ENCODE measurements around the gene GALNT10.

The GALNT10 gene

DNA sequence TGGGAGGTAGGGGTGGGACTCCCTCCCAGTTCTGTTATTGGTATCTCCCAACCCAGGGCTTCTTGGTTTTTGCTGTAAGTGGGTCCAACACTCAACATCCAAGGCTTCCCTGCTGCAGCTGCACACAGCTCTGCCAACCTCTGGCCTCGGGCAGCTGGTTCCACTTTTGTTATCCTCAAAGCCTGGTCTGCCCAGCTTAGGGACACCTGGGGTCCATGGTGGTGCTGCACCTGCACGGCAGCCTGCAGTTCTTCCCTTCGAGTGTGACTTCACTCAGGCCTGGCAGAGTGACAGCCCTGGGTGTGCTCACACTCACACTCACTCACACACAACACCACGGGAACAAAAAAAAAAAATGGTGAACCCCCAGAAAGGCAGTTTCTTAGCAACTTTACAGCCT lies 239.9 kb downstream of the GALNT10 start:
- Histone ChIP-seq H3K4me3 (ENCODE audit: low read length) (no peak overlapping the region), H3K27me3 (ENCODE audit: insufficient read depth, low read length) (no peaks in the 10 kb centered on the region)

DNA sequence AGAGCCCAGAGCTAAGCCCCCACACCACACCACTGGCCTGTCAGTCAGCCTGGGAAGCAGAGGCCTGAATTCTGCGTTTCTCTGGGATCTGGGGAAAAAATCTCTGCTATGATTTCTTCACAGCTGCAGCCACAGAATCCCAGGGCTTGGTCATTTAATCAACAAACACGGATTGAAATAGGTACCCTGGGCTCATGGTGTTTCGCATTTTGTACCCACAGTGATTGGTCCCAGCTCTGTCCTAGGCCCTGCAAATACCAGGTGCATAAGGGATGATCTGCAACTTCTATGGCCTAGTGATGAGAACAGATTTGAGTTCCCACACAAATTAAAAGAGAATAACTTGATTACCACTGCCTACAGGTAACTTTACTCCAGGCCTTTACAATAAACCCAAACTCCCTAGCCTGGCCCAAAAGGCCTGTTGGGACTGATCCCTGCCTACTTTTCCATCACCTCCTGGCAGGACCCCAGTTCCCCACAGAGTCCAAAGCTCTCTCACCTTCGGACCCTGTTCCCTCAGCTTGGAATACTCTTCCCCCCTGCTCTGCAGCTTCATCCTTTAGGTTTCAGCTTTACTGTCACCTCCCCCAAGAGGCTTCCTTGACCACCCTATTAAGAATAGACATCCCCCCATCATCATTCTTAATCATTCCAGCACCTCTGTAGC lies 240.6 kb downstream of the GALNT10 start:
- Histone ChIP-seq H3K9me3 (ENCODE audit: low read length) (peaks cover 3% of the 10 kb centered on the region), H3K4me3 (ENCODE audit: low read length) (no peak overlapping the region), H2AFZ (ENCODE audit: low read depth, low read length) (no peak overlapping the region), H3K36me3 (ENCODE audit: insufficient read depth, low read length) (peaks cover 11% of the 10 kb centered on the region), H3K4me1 (ENCODE audit: insufficient read depth, low read length) (no peaks in the 10 kb centered on the region), H3K27me3 (ENCODE audit: insufficient read depth, low read length) (no peaks in the 10 kb centered on the region)

More for the DNA sequence above, 239.9 kb downstream of the GALNT10 start:
- no peaks in the 10 kb centered on the region for H3K9me3 ChIP-seq (ENCODE audit: low read length)
- H3K4me1 ChIP-seq (ENCODE audit: insufficient read depth, low read length) = no peaks in the 10 kb centered on the region
- no peak overlapping the region for H2AFZ ChIP-seq (ENCODE audit: low read depth, low read length)
- peaks cover 5% of the 10 kb centered on the region for H3K36me3 ChIP-seq (ENCODE audit: insufficient read depth, low read length)

DNA sequence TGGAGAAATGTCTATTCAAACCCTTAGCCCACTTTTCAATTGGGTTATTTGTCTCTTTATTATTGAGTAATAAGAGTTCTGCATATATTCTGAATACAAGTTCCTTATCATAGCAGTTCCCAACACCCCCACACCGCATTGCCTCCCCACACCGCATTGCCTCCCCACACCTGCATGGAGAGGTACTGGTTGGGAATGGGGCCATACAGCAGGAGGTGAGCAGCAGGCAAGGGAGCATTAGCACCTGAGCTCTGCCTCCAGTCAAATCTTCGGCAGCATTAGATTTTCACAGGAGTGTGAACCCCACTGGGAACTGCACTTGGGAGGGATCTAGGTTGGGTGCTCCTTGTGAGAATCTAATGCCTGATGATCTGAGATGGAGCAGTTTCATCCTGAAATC lies 244.7 kb downstream of the GALNT10 start:
- Histone ChIP-seq H3K36me3 (ENCODE audit: insufficient read depth, low read length) (peaks cover 42% of the 10 kb centered on the region), H3K4me1 (ENCODE audit: insufficient read depth, low read length) (no peaks in the 10 kb centered on the region), H3K9me3 (ENCODE audit: low read length) (peaks cover 4% of the 10 kb centered on the region), H3K27me3 (ENCODE audit: insufficient read depth, low read length) (no peaks in the 10 kb centered on the region), H3K4me3 (ENCODE audit: low read length) (no peak overlapping the region), H2AFZ (ENCODE audit: low read depth, low read length) (no peak overlapping the region)

DNA sequence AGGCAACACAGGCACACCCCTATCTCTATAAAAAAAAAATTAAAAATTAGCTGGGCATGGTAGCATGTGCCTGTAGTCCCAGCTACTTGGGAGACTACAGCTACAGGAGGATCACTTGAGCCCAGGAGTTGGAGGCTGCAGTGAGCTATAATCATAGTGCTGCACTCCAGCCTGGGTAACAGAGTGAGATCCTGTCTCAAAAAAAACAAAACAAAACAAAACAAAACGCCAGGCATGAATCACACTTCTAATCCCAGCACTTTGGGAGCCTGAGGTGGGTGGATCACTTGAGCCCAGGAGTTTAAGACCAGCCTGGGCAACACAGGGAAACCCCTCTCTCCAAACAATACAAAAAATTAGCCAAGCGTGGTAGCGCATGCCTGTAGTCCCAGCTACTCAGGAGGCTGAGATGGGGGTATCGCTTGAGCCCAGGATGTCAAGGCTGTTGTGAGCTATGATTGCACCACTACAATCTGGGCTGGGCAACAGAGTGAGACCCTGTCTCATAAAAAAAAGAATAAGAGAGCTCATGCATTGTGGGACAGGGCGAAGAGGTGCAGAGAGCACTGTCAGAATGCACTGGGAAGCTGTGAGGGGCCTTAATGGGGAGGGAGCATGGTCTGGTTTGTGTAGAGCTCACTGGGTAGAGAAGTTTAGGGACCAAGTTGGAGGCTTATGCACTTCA lies 246.9 kb downstream of the GALNT10 start:
- Histone ChIP-seq H3K9me3 (ENCODE audit: low read length) (peaks cover 4% of the 10 kb centered on the region), H3K4me3 (ENCODE audit: low read length) (no peak overlapping the region), H3K4me1 (ENCODE audit: insufficient read depth, low read length) (no peaks in the 10 kb centered on the region), H2AFZ (ENCODE audit: low read depth, low read length) (no peak overlapping the region), H3K27me3 (ENCODE audit: insufficient read depth, low read length) (no peaks in the 10 kb centered on the region), H3K36me3 (ENCODE audit: insufficient read depth, low read length) (peaks cover 63% of the 10 kb centered on the region)

DNA sequence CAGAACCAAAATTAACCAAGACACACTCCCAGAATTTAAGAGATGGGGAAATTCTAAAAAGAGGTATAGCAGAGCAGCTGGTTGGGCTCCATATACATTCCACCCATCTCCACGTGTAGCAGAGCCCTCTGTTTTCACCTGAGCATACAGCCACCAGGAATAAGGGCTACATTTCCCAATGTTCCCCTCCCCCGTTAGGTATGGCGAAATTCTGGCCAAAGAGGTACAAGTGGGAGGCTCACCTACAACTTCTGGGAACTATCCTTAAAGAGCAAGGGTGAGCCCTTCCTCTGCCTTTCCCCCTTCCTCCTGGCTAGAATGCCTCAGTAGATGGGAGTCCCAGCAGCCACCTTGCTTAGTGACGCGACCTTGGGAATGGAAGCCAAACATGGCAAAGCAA lies 250.0 kb downstream of the GALNT10 start:
- no peak overlapping the region for H3K4me3 ChIP-seq (ENCODE audit: low read length)
- peaks cover 4% of the 10 kb centered on the region for H3K9me3 ChIP-seq (ENCODE audit: low read length)
- H2AFZ ChIP-seq (ENCODE audit: low read depth, low read length) = no peak overlapping the region
- H3K36me3 ChIP-seq (ENCODE audit: insufficient read depth, low read length) = peaks cover 61% of the 10 kb centered on the region
- peaks cover 4% of the 10 kb centered on the region for H3K4me1 ChIP-seq (ENCODE audit: insufficient read depth, low read length)
- no peaks in the 10 kb centered on the region for H3K27me3 ChIP-seq (ENCODE audit: insufficient read depth, low read length)

DNA sequence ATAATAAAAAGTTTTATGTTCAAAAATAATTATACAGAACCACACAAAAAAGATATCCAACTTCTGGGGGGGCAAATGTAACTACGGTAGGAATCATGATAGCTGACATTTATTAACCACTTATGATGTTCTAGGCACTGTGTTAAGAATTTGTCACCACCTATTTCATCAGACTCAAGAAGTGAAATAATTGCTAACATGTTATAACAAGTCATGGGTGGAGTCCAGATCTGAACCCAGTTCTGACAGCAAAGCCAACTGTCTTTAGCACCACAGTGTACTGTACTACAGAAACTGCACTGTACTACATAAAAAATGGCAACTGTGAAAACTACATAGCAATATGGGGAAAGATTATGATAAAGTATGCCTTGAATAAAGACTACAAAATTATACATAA lies 252.3 kb downstream of the GALNT10 start:
- Histone ChIP-seq H3K36me3 (ENCODE audit: insufficient read depth, low read length) (peaks cover 43% of the 10 kb centered on the region), H2AFZ (ENCODE audit: low read depth, low read length) (no peak overlapping the region), H3K27me3 (ENCODE audit: insufficient read depth, low read length) (no peaks in the 10 kb centered on the region), H3K4me3 (ENCODE audit: low read length) (no peak overlapping the region), H3K4me1 (ENCODE audit: insufficient read depth, low read length) (peaks cover 11% of the 10 kb centered on the region), H3K9me3 (ENCODE audit: low read length) (no peaks in the 10 kb centered on the region)

DNA sequence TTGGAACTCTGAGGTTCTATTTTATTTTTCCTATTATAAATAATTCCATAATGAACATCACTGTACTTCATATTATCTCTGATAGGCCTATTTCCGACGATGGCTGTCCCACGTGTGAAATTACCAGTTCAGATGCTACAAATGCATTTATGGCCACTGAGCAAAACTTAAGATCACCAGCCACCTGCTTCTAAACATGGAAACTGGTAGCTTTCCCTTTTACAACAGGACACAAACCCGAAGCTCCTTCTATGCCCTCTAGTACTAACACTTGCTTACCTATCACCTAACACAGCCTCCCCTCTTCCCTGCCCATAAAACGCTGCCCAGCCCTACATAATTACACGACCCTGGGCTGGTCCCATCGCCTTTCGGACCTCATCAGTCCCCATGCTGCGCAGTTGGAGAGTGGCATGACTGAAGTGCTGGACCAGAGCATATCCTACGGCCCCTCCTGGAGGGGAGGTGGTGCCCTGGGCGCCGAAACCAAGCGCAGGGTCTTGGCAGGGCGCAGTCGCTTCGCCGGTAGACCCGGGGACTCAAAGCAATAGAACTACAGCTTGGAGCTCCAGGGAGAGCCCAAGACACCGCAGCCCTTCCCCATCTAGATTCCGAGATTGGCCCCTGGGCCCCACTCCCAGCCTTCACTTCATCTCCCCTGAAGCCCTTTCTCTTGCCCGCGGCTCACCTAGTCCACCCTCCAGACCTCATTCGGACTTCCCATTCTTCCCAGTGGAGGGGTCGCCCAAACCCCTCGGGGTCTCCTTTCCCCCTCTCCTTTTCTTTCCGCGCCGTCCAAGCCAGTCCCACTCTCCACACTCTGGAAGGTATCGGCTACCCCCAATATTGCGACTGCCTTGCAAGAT lies 254.3 kb downstream of the GALNT10 start:
- H2AFZ ChIP-seq (ENCODE audit: low read depth, low read length) = peak overlapping the region; percentile 51
- no peaks in the 10 kb centered on the region for H3K9me3 ChIP-seq (ENCODE audit: low read length)
- H3K27me3 ChIP-seq (ENCODE audit: insufficient read depth, low read length) = no peaks in the 10 kb centered on the region
- peak overlapping the region; percentile 81 for H3K4me3 ChIP-seq (ENCODE audit: low read length)
- peaks cover 13% of the 10 kb centered on the region for H3K4me1 ChIP-seq (ENCODE audit: insufficient read depth, low read length)
- peaks cover 27% of the 10 kb centered on the region for H3K36me3 ChIP-seq (ENCODE audit: insufficient read depth, low read length)

DNA sequence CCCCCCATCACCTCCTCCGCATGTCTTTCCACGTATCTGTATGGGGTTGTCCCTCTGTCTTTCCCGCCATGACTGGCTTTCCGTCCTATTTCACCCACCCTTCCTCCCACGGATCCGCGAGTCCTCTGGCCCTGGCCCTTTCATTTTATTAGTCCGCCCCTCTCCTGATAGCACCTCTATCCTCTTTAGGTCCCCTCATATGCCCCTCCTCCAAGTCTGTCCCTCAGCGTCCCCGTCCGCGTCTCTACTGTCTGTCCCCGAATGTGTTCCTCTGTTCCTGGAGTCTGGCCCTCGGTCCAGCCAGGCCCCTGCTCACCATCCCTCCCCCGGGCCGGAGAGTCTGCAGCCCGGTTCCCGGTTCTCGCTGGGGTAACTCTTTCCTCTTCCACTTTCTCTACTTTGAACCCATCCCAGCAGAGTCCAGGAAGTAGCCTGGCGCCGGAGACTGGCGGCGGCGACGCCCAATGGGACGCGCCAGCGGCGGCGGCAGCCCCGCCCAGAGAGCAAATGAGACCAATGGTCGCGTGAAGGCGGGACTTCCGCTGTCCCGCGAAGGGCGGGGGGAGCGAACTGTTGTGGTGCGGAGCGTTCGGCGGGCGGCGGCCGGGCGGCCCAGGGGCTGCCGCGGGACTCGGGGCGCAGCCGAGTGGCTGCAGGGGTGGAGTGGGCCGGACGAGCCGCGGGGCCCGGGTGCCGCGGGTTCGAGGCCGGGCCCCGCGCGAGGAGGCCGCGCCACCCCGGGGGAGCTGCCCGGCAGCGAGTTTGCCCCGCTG lies 255.1 kb downstream of the GALNT10 start, which contains the start of gene SAP30L:
Gene SAP30L (plus strand): TSS at position 576 of the 773 bp plus-strand sequence. CDS start 608 bp downstream, outside the sequence.
- Histone ChIP-seq H2AFZ (ENCODE audit: low read depth, low read length) (peak within 1 kb of the TSS; percentile 77), H3K4me3 (ENCODE audit: low read length) (peak within 1 kb of the TSS; percentile 81), H3K27me3 (ENCODE audit: insufficient read depth, low read length) (no peaks in the 10 kb centered on the region), H3K4me1 (ENCODE audit: insufficient read depth, low read length) (peaks cover 13% of the 10 kb centered on the region), H3K36me3 (ENCODE audit: insufficient read depth, low read length) (peaks cover 21% of the 10 kb centered on the region), H3K9me3 (ENCODE audit: low read length) (no peaks in the 10 kb centered on the region)

DNA sequence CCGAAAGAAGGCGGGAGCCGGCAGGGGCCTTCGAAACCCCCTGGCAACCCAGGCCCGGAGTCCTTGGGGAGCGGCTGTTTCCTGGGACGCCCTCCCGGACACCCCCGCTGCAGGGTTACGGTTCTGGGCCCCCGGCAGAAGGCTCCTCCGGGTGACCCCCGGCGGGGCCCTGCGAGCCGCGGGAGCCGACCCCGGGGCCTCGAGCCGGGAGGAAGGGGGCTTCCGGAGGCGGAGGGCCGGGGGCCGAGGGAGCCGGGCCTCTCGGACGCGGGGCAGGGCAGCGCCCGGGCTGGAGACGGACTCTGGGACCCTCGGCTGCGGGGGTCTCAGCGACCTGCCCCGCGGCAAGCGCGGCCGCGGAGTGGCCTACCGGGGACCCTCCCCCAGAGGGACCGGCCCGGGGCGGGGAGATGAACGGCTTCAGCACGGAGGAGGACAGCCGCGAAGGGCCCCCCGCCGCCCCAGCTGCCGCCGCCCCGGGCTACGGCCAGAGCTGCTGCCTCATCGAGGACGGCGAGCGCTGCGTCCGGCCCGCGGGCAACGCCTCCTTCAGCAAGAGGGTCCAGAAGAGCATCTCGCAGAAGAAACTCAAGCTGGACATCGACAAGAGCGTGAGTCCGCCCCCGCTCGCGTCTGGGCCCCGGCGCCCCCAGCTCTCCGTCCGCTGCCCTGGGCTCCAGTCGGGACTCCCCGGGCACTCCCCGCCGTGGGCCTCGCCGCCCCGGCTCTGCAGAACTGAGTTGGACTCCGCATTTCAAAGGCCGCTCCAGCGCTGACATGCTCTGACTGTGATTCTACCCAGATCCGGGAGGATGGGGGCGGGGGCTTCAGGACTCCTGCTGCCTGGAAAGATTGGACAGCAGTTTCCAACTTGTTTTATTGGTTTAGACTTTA lies 255.9 kb downstream of the GALNT10 start:
- Histone ChIP-seq H3K9me3 (ENCODE audit: low read length) (no peaks in the 10 kb centered on the region), H3K4me1 (ENCODE audit: insufficient read depth, low read length) (peaks cover 13% of the 10 kb centered on the region), H3K4me3 (ENCODE audit: low read length) (peak overlapping the region; percentile 81), H2AFZ (ENCODE audit: low read depth, low read length) (peak overlapping the region; percentile 77), H3K27me3 (ENCODE audit: insufficient read depth, low read length) (no peaks in the 10 kb centered on the region), H3K36me3 (ENCODE audit: insufficient read depth, low read length) (peaks cover 20% of the 10 kb centered on the region)

DNA sequence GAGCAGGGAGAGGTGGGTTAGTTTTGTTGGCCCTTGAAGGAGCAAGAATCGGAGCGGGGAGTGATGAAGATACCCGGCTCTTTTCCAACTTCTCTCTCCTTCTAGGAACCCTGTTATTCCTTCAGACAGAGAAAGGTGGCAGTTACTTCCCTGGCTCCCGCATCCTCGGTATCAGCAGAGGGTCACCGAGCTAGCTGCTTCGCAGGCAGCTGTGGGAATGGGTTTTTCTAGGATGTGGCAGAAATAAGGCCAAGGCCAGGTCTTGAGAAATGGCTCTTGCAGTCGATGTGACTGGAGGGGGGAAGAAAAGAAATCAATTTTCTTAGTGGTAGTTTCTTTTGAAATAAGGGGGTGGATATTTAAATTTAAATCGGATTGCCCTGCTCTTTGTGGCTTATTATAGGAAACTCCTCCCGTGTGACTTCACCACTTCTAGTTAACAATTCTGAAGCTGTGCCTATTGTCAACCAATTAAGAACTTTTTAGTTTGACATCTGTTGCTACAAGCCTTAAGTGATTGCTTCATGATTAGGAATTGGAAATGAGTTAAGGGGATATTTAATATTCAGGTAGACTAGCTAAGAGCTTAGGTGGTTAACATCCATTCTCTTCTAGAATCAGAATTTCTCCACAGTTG lies 256.7 kb downstream of the GALNT10 start:
- peaks cover 20% of the 10 kb centered on the region for H3K4me1 ChIP-seq (ENCODE audit: insufficient read depth, low read length)
- peaks cover 17% of the 10 kb centered on the region for H3K36me3 ChIP-seq (ENCODE audit: insufficient read depth, low read length)
- no peaks in the 10 kb centered on the region for H3K27me3 ChIP-seq (ENCODE audit: insufficient read depth, low read length)
- no peaks in the 10 kb centered on the region for H3K9me3 ChIP-seq (ENCODE audit: low read length)
- peak overlapping the region; percentile 77 for H2AFZ ChIP-seq (ENCODE audit: low read depth, low read length)
- peak overlapping the region; percentile 81 for H3K4me3 ChIP-seq (ENCODE audit: low read length)

DNA sequence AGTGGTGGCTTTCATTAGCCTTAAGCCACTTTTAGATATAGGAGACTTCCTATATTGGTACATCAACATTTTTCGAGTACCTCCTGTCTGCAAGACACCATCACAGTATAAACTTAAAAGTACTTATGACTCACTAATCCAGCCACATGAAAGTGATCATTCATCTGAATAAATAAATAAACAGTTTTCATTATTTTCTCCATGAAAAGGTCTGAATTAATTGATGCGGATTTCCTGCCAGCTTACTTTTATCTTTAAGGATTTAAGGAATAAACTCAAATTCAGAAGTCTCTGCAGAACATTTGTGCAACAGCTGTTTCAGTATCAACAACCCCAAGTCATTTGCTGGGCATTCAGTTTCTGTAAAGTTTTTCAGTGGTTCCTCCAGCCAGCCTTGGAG lies 259.3 kb downstream of the GALNT10 start:
- H3K4me1 ChIP-seq (ENCODE audit: insufficient read depth, low read length) = peaks cover 16% of the 10 kb centered on the region
- no peak overlapping the region for H2AFZ ChIP-seq (ENCODE audit: low read depth, low read length)
- H3K27me3 ChIP-seq (ENCODE audit: insufficient read depth, low read length) = no peaks in the 10 kb centered on the region
- H3K36me3 ChIP-seq (ENCODE audit: insufficient read depth, low read length) = peaks cover 29% of the 10 kb centered on the region
- no peaks in the 10 kb centered on the region for H3K9me3 ChIP-seq (ENCODE audit: low read length)
- H3K4me3 ChIP-seq (ENCODE audit: low read length) = no peak overlapping the region
